SK-N-SH (cell line): ENCODE data around the gene ZBTB3. TPM values are rescaled to one million over a fixed set of nuclear protein-coding genes. Genes with fewer than 3 reads are reported as not detected.

Experiments
- CTCF ChIA-PET: fragments of 300-600, 350-600 bp; formaldehyde crosslinking; extraction: SDS; loops from one replicate; lab custom pipeline; 2021; lab: Yijun Ruan, JAX
- POLR2A ChIA-PET: fragments of 350-600 bp; sonication (Branson Sonifier 250); formaldehyde crosslinking; extraction: SDS; loops from one replicate; lab custom pipeline; 2020; ENCODE audit warnings: antibody characterized with exemption, inconsistent platforms; lab: Yijun Ruan, JAX
- DNase-seq: peaks from one replicate; pipeline ENCODE4 v3.0.0; 2012
- H2AFZ ChIP-seq: fragments of 200-600 bp; sonication (generic); 2 replicates; pipeline ENCODE4 v1.8.1; 2016; ENCODE audit warnings: antibody characterized with exemption, mild to moderate bottlenecking, low read depth
- H3F3A ChIP-seq: fragments of 200-600 bp; sonication (generic); replicated peaks from 2 replicates; pipeline ENCODE3; 2016; ENCODE audit warnings: antibody characterized with exemption, mild to moderate bottlenecking; ENCODE audit not compliant: insufficient read depth
- H3K27ac ChIP-seq, 2 experiments: fragments of 200-500 bp in 1 of 2; fragments of 200-600 bp in 1 of 2; sonication (Bioruptor generic) in 1 of 2; sonication (generic), shearing (Covaris generic) in 1 of 2; 2 replicates each; pipeline versions ENCODE4 v1.5.1 to v1.6.1; 2014 to 2016; ENCODE audit warnings: low read depth in 2 of 2, inconsistent platforms in 1 of 2, low read length in 1 of 2, mild to moderate bottlenecking in 1 of 2, mixed read lengths in 1 of 2
- H3K27me3 ChIP-seq: fragments of 200-600 bp; sonication (generic), shearing (Covaris generic); 2 replicates; pipeline ENCODE4 v1.6.1; 2016; ENCODE audit warnings: mixed run types; ENCODE audit not compliant: insufficient read depth
- H3K36me3 ChIP-seq, 2 experiments: fragments of 200-500 bp in 1 of 2; fragments of 200-600 bp in 1 of 2; sonication (Bioruptor generic) in 1 of 2; sonication (generic) in 1 of 2; replicated peaks in 1 of 2; 2 replicates each; pipeline versions ENCODE3 to v1.5.1; 2014 to 2016; ENCODE audit warnings: low read length in 1 of 2, mild to moderate bottlenecking in 1 of 2; ENCODE audit not compliant: insufficient read depth in 2 of 2, control insufficient read depth in 1 of 2
- H3K4me1 ChIP-seq, 2 experiments: fragments of 200-500 bp in 1 of 2; fragments of 200-600 bp in 1 of 2; sonication (Bioruptor generic) in 1 of 2; sonication (generic), shearing (Covaris generic) in 1 of 2; 2 replicates each; pipeline versions ENCODE4 v1.5.1 to v1.6.1; 2014 to 2016; ENCODE audit warnings: low read depth in 1 of 2, low read length in 1 of 2, mixed run types in 1 of 2; ENCODE audit not compliant: insufficient read depth in 2 of 2, control insufficient read depth in 1 of 2
- H3K4me2 ChIP-seq: fragments of 200-600 bp; sonication (generic), shearing (Covaris generic); 2 replicates; pipeline ENCODE4 v1.6.1; 2017; ENCODE audit warnings: mixed run types
- H3K4me3 ChIP-seq, 2 experiments: fragments of 200-500 bp in 1 of 2; fragments of 200-600 bp in 1 of 2; sonication (Bioruptor generic) in 1 of 2; sonication (generic), shearing (Covaris generic) in 1 of 2; 2 replicates each; pipeline versions ENCODE4 v1.5.1 to v1.8.1; 2014 to 2016; ENCODE audit warnings: low read depth in 2 of 2, inconsistent platforms in 1 of 2, low read length in 1 of 2, mild to moderate bottlenecking in 1 of 2, mixed read lengths in 1 of 2, moderate library complexity in 1 of 2
- H3K79me2 ChIP-seq: fragments of 200-600 bp; sonication (generic); 2 replicates; pipeline ENCODE4 v1.8.1; 2017; ENCODE audit warnings: mild to moderate bottlenecking; ENCODE audit not compliant: insufficient read depth
- H3K9ac ChIP-seq: fragments of 200-600 bp; sonication (generic); 2 replicates; pipeline ENCODE4 v1.6.1; 2017; ENCODE audit warnings: mixed run types
- H3K9me2 ChIP-seq: fragments of 200-600 bp; sonication (generic); 2 replicates; pipeline ENCODE4 v1.6.1; 2017; ENCODE audit warnings: mixed run types
- H3K9me3 ChIP-seq: fragments of 200-600 bp; sonication (generic); 2 replicates; pipeline ENCODE4 v1.6.1; 2017; ENCODE audit warnings: mixed run types, mild to moderate bottlenecking, moderate library complexity
- H4K20me1 ChIP-seq: fragments of 200-600 bp; sonication (generic); 2 replicates; pipeline ENCODE4 v1.6.1; 2017; ENCODE audit warnings: mild to moderate bottlenecking, mixed run types; ENCODE audit not compliant: insufficient read depth
- FOSL2 ChIP-seq: IDR thresholded peaks from 2 replicates; pipeline ENCODE4 v1.4.0; 2012; ENCODE audit warnings: low read depth, mild to moderate bottlenecking, moderate library complexity, borderline replicate concordance
- FOXM1 ChIP-seq: IDR thresholded peaks from 2 replicates; pipeline ENCODE4 v1.4.0; 2012; ENCODE audit warnings: low read depth, mild to moderate bottlenecking
- GABPA ChIP-seq: IDR thresholded peaks from 2 replicates; pipeline ENCODE4 v1.4.0; 2012; ENCODE audit warnings: low read depth, mild to moderate bottlenecking
- MXI1 ChIP-seq: IDR thresholded peaks from 2 replicates; pipeline ENCODE4 v1.6.1; 2012; ENCODE audit warnings: mild to moderate bottlenecking, low read depth, low read length, improper control_type of control experiment
- PBX3 ChIP-seq: IDR thresholded peaks from 2 replicates; pipeline ENCODE4; 2012
- POLR2AphosphoS5 ChIP-seq: IDR thresholded peaks from 2 replicates; pipeline ENCODE4 v1.6.1; 2012; ENCODE audit warnings: low read depth, low read length
- RCOR1 ChIP-seq: fragments of 150-350 bp; IDR thresholded peaks from 2 replicates; pipeline ENCODE4 v1.6.1; 2017; ENCODE audit warnings: antibody characterized with exemption, low read length
- RFX5 ChIP-seq: IDR thresholded peaks from 2 replicates; pipeline ENCODE4 v1.6.1; 2012; ENCODE audit warnings: mild to moderate bottlenecking, improper control_type of control experiment, low read length
- SMC3 ChIP-seq: IDR thresholded peaks from 2 replicates; pipeline ENCODE4 v1.6.1; 2012; ENCODE audit warnings: low read depth, low read length, improper control_type of control experiment
- TAF1 ChIP-seq: IDR thresholded peaks from 2 replicates; pipeline ENCODE4 v1.6.1; 2012; ENCODE audit warnings: low read depth, mild to moderate bottlenecking, low read length, moderate library complexity, borderline replicate concordance
- TCF12 ChIP-seq: IDR thresholded peaks from 2 replicates; pipeline ENCODE4 v1.4.0; 2012
- TEAD4 ChIP-seq: IDR thresholded peaks from 2 replicates; pipeline ENCODE4 v1.4.0; 2012; ENCODE audit warnings: mild to moderate bottlenecking, borderline replicate concordance; ENCODE audit not compliant: insufficient read depth
- WGBS: methylation state at CpG from one replicate; pipeline ENCODE4 v1.1.6; 2017; ENCODE audit warnings: low lambda C conversion rate; 5-methylcytosine and 5-hydroxymethylcytosine counted together
- polyA plus RNA-seq, 3 experiments: library from polyadenylated mRNA; depleted of rRNA; stranded (reverse); fragments of >200 nt; gene quantifications; 2 replicates each; pipeline ENCODE4 v1.2.3, GENCODE V29; 2012
- TF ChIP-seq, protein P1 (sequence below): IDR thresholded peaks from 2 replicates; pipeline ENCODE4 v1.4.0; 2012; ENCODE audit warnings: low read depth, borderline replicate concordance
- TF ChIP-seq, protein P2 (sequence below): IDR thresholded peaks from 2 replicates; pipeline ENCODE4 v1.4.0; 2012; ENCODE audit warnings: low read depth, borderline replicate concordance
- TF ChIP-seq, protein P3 (sequence below): IDR thresholded peaks from 2 replicates; pipeline ENCODE4 v1.6.1; 2012; ENCODE audit warnings: mild to moderate bottlenecking, low read depth, low read length, moderate library complexity

Gene ZBTB3
- polyA plus RNA-seq, 1 of the 3 experiments (the other 2 are of a cell fraction): 2.1 TPM

GRCh38 chr11:62794201-62794775, 40.3 kb upstream of the ZBTB3 start (continued):
- no peak for TF ChIP-seq RCOR1
- no peak for TF ChIP-seq SMC3

DNA sequence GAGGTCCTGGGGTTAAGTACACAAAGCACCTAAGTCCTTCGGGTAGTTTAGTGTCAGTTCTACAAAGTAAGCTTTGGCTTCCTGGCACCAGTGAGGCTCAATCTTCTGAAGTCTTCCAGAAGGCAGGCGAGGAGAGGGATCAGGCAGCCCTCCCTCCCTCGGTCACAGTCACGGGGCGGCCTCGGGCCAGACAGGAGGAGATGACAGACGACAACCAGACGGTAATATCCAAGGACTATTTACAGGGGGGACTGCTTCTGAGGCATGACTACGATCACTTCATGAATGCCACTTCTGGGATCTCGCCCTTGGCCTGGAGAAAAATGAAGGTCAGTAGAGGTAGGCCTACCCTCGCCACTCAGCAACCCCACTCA, 38.2 kb upstream of the ZBTB3 start:
- H3K79me2 ChIP-seq: peaks cover 50% of the 10 kb centered on the region
- WGBS: 29% methylated on average over 6 of the region's 11 CpGs
- peak overlapping the region; percentile 76 to 84 for H3K27ac ChIP-seq
- POLR2A ChIA-PET: interaction anchor here (1.3 to 1.6 kb wide), 2 partner anchors 39 to 49 kb away, joined by 3 to 12 read pairs; partner anchors contain the start of gene ZBTB3
- CTCF ChIA-PET: interaction anchor here (0.7 to 1.6 kb wide), 3 partner anchors 12 to 1460 kb away, joined by 3 to 5 read pairs (median 3); no protein-coding TSS in a partner anchor
- H4K20me1 ChIP-seq: no peaks in the 10 kb centered on the region
- H3K4me3 ChIP-seq: peak overlapping the region in 1 of 2 experiments; percentile 78; a peak in 3 of 4 replicates
- peak overlapping the region; percentile 98 for H3K4me2 ChIP-seq
- H3F3A ChIP-seq: peaks cover 65% of the 10 kb centered on the region
- peaks cover 9 to 24% of the 10 kb centered on the region in 2 experiments; a peak in 3 of 4 replicates for H3K4me1 ChIP-seq
- no peaks in the 10 kb centered on the region for H3K9me2 ChIP-seq
- peaks cover 58 to 62% of the 10 kb centered on the region in 2 experiments for H3K36me3 ChIP-seq
- H3K9me3 ChIP-seq: no peaks in the 10 kb centered on the region
- peak; percentile 62 for DNase-seq
- H3K27me3 ChIP-seq: no peaks in the 10 kb centered on the region
- TF ChIP-seq MXI1 (peak; percentile 21; the same call in 1 of the 2 replicates), TCF12 (no peak), RFX5 (0 out of 2 replicates have a peak, but pooled peaks have one; percentile 17)
- TF ChIP-seq, protein P1, sequence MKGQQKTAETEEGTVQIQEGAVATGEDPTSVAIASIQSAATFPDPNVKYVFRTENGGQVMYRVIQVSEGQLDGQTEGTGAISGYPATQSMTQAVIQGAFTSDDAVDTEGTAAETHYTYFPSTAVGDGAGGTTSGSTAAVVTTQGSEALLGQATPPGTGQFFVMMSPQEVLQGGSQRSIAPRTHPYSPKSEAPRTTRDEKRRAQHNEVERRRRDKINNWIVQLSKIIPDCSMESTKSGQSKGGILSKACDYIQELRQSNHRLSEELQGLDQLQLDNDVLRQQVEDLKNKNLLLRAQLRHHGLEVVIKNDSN: no peak
- TF ChIP-seq, all 33 proteins: peak for 2
- Histone ChIP-seq H3K9ac (peak overlapping the region; percentile 82), H2AFZ (peak overlapping the region; percentile 47)

DNA sequence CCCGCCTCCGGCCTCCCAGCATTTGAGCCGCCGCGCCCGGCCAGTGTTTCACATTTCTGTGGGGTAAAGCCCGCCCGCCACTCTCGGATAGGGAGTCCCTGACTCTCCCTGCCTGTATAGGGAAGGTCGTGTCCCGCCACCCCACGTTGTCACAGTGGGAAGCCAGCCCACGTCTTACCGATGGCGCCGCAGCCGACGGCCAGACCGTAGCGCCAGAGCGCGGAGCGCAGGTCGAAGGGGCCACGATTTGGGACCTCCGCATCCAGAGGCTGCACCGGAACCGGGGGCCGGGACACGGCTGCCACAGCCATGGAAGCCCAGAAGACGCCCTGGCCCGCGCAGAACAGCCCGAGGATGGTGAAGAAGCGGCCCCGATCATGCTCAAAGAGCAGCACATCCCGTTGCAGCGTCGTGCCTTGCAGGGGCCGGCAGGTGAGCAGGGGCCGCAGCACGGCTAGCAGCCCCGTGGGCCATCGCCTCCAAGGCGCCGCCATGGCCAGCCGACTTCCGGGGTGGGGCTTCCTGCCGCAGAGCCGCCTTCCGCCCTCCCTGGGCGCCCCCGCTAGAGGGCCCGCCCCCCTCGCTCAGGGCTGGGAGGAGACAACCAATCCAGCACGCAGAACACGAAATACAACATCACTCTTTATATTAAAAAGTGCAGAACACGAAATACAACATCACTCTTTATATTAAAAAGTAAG, 37.7 kb upstream of the ZBTB3 start, which contains the start of gene TMEM223:
TMEM223 (minus strand) TSS at position 506 of the 701 bp plus-strand sequence; CDS start at position 494, 12 bp downstream.
- peak within 1 kb of the TSS; percentile 78 to 92 for H3K4me3 ChIP-seq
- H3K9ac ChIP-seq: peak within 1 kb of the TSS; percentile 82
- H3K27ac ChIP-seq: peak within 1 kb of the TSS; percentile 76 to 87
- H3K79me2 ChIP-seq: peaks cover 50% of the 10 kb centered on the region
- peak within 1 kb of the TSS; percentile 47 for H2AFZ ChIP-seq
- WGBS: 2% methylated on average over 9 of the region's 58 CpGs
- H3K9me3 ChIP-seq: no peaks in the 10 kb centered on the region
- DNase-seq: peak; percentile 96
- POLR2A ChIA-PET: interaction anchor here (1.3 to 1.6 kb wide), 4 partner anchors 38 to 89 kb away, joined by 3 to 12 read pairs (median 5); partner anchors contain the start of genes SLC3A2 and ZBTB3
- H4K20me1 ChIP-seq: no peaks in the 10 kb centered on the region
- H3F3A ChIP-seq: peaks cover 60% of the 10 kb centered on the region
- no peaks in the 10 kb centered on the region for H3K27me3 ChIP-seq
- H3K36me3 ChIP-seq: peaks cover 54 to 58% of the 10 kb centered on the region in 2 experiments
- no peaks in the 10 kb centered on the region for H3K9me2 ChIP-seq
- peak within 1 kb of the TSS; percentile 98 for H3K4me2 ChIP-seq
- CTCF ChIA-PET: interaction anchor here (0.7 to 1.6 kb wide), 4 partner anchors 9 to 1460 kb away, joined by 3 to 5 read pairs (median 4); no protein-coding TSS in a partner anchor
- H3K4me1 ChIP-seq: peaks cover 9 to 24% of the 10 kb centered on the region in 2 experiments; a peak in 3 of 4 replicates
- peak; percentile 94 for TF ChIP-seq POLR2AphosphoS5
- TF ChIP-seq RFX5: no peak
- no peak for TF ChIP-seq FOSL2
- TF ChIP-seq GABPA: peak; percentile 85
- TF ChIP-seq PBX3: peak; percentile 17; the same call in 1 of the 2 replicates
- peak; percentile 92 for TF ChIP-seq TAF1
- no peak for TF ChIP-seq FOXM1
- TF ChIP-seq, protein P2, sequence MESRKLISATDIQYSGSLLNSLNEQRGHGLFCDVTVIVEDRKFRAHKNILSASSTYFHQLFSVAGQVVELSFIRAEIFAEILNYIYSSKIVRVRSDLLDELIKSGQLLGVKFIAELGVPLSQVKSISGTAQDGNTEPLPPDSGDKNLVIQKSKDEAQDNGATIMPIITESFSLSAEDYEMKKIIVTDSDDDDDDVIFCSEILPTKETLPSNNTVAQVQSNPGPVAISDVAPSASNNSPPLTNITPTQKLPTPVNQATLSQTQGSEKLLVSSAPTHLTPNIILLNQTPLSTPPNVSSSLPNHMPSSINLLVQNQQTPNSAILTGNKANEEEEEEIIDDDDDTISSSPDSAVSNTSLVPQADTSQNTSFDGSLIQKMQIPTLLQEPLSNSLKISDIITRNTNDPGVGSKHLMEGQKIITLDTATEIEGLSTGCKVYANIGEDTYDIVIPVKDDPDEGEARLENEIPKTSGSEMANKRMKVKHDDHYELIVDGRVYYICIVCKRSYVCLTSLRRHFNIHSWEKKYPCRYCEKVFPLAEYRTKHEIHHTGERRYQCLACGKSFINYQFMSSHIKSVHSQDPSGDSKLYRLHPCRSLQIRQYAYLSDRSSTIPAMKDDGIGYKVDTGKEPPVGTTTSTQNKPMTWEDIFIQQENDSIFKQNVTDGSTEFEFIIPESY: 0 out of 2 replicates have a peak, but pooled peaks have one; percentile 26
- TF ChIP-seq, protein P3, sequence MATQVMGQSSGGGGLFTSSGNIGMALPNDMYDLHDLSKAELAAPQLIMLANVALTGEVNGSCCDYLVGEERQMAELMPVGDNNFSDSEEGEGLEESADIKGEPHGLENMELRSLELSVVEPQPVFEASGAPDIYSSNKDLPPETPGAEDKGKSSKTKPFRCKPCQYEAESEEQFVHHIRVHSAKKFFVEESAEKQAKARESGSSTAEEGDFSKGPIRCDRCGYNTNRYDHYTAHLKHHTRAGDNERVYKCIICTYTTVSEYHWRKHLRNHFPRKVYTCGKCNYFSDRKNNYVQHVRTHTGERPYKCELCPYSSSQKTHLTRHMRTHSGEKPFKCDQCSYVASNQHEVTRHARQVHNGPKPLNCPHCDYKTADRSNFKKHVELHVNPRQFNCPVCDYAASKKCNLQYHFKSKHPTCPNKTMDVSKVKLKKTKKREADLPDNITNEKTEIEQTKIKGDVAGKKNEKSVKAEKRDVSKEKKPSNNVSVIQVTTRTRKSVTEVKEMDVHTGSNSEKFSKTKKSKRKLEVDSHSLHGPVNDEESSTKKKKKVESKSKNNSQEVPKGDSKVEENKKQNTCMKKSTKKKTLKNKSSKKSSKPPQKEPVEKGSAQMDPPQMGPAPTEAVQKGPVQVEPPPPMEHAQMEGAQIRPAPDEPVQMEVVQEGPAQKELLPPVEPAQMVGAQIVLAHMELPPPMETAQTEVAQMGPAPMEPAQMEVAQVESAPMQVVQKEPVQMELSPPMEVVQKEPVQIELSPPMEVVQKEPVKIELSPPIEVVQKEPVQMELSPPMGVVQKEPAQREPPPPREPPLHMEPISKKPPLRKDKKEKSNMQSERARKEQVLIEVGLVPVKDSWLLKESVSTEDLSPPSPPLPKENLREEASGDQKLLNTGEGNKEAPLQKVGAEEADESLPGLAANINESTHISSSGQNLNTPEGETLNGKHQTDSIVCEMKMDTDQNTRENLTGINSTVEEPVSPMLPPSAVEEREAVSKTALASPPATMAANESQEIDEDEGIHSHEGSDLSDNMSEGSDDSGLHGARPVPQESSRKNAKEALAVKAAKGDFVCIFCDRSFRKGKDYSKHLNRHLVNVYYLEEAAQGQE: peak; percentile 8; the same call in 1 of the 2 replicates
- TF ChIP-seq TEAD4: no peak
